SU-DHL-6 (cell line): ENCODE results near the gene PRKAG1.

Source experiments
- CTCF ChIP-seq: fragments of 200-600 bp; sonication (generic); IDR thresholded peaks from one replicate; pipeline ENCODE4 v1.5.1; 2017; ENCODE audit warnings: antibody characterized with exemption, mild to moderate bottlenecking, low read length, moderate library complexity; ENCODE audit not compliant: insufficient read depth, poor library complexity, severe bottlenecking
- EZH2phosphoT487 ChIP-seq: fragments of 200-600 bp; sonication (generic), shearing (Covaris generic); conservative IDR thresholded peaks from 2 replicates; pipeline ENCODE4 v1.6.1; 2018; ENCODE audit warnings: mild to moderate bottlenecking, antibody characterized with exemption, low read length, moderate library complexity, mixed read lengths

GRCh38 chr12:49055092-49055491 lies 36.5 kb upstream of the PRKAG1 start:
- TF ChIP-seq CTCF (no peak), EZH2phosphoT487 (no peak)
